HG03460 (cell line): ENCODE measurements around the gene LRRC47.

ENCODE experiments used
- ATAC-seq: cut with Tn5 transposase; IDR thresholded peaks from one replicate; pipeline ENCODE4 v1.9.1; 2021; ENCODE audit not compliant: unreplicated experiment

LRRC47 gene

GRCh38 chr1:3787349-3787715 lies 9.0 kb downstream of the LRRC47 start:
- ATAC-seq = no peak

GRCh38 chr1:3786468-3787348 lies 9.6 kb downstream of the LRRC47 start:
- ATAC-seq = no peak

GRCh38 chr1:3785456-3786157 lies 10.7 kb downstream of the LRRC47 start:
- no peak for ATAC-seq

- no peak for ATAC-seq
These were observed 11.3 kb downstream of the LRRC47 start for GRCh38 chr1:3785045-3785444.

- ATAC-seq = no peak
These were observed 12.4 kb downstream of the LRRC47 start for GRCh38 chr1:3783651-3784474.

- no peak for ATAC-seq
These were observed 15.4 kb downstream of the LRRC47 start for GRCh38 chr1:3780901-3781300.

- no peak for ATAC-seq
These were observed 16.3 kb downstream of the LRRC47 start for GRCh38 chr1:3779912-3780416.

GRCh38 chr1:3779265-3779911 lies 16.9 kb downstream of the LRRC47 start:
- ATAC-seq = no peak

- no peak for ATAC-seq
These were observed 17.6 kb downstream of the LRRC47 start for GRCh38 chr1:3778590-3779264.

GRCh38 chr1:3777647-3778589 lies 18.4 kb downstream of the LRRC47 start:
- ATAC-seq = no peak

- no peak for ATAC-seq
These were observed 19.2 kb downstream of the LRRC47 start for GRCh38 chr1:3777078-3777547.

GRCh38 chr1:3776231-3776961 lies 19.9 kb downstream of the LRRC47 start:
- no peak for ATAC-seq

GRCh38 chr1:3775490-3776230 lies 20.6 kb downstream of the LRRC47 start:
- no peak for ATAC-seq

GRCh38 chr1:3774946-3775489 lies 21.3 kb downstream of the LRRC47 start:
- no peak for ATAC-seq

GRCh38 chr1:3774276-3774945 lies 21.9 kb downstream of the LRRC47 start:
- no peak for ATAC-seq

- ATAC-seq = no peak
These were observed 22.6 kb downstream of the LRRC47 start for GRCh38 chr1:3773572-3774275.
